Ascending aorta (tissue), 2 donors: ENCODE measurements around the gene GBP1. TPM values are rescaled to one million over a fixed set of nuclear protein-coding genes. Genes with fewer than 3 reads are reported as not detected.

ENCODE experiments used
- DNase-seq, 2 donors: peaks; one replicate each; pipeline ENCODE4 v3.0.0-alpha.2; 2019; ENCODE audit warnings: low spot score in 2 of 2
- H3K27ac ChIP-seq, 2 donors: fragments of 200-600 bp; sonication (generic); one replicate each; pipeline ENCODE4 v1.5.1; 2016 to 2017; ENCODE audit warnings: mild to moderate bottlenecking in 1 of 2
- H3K27me3 ChIP-seq: fragments of 200-600 bp; sonication (generic); one replicate; pipeline ENCODE4 v1.5.1; 2017
- H3K36me3 ChIP-seq, 2 donors: fragments of 200-600 bp; sonication (generic); one replicate each; pipeline ENCODE4 v1.5.1; 2016
- H3K4me1 ChIP-seq, 2 donors: fragments of 200-600 bp; sonication (generic); one replicate each; pipeline ENCODE4 v1.5.1; 2016 to 2017; ENCODE audit warnings: mild to moderate bottlenecking in 1 of 2
- H3K4me3 ChIP-seq, 2 donors: fragments of 200-600 bp; sonication (generic); one replicate each; pipeline ENCODE4 v1.5.1; 2016 to 2017; ENCODE audit warnings: mild to moderate bottlenecking in 1 of 2
- H3K9me3 ChIP-seq, 2 donors: fragments of 200-600 bp; sonication (generic); one replicate each; pipeline ENCODE4 v1.5.1; 2016
- CTCF ChIP-seq, 3 experiments: fragments of 200-600 bp in 2 of 3; fragments of 450-650 bp in 1 of 3; sonication (generic) in 2 of 3; IDR thresholded peaks; one replicate each; pipeline ENCODE4 v1.5.1; 2016 to 2019; ENCODE audit warnings: antibody characterized with exemption in 3 of 3, mild to moderate bottlenecking in 1 of 3, moderate library complexity in 1 of 3
- intact Hi-C: fragments of 100-400 bp; cut with DNase I; formaldehyde crosslinking; loops from one replicate; pipeline ENCODE4 v1.15.1; 2023
- total RNA-seq: library from RNA; depleted of rRNA; stranded (reverse); fragments of >200 nt; gene quantifications from one replicate; pipeline ENCODE4 v1.1.0, GENCODE V29; 2016

The GBP1 gene
- total RNA-seq, 1 donor from 2014 or later: 59.7 TPM

- DNase-seq: no peak
- intact Hi-C loops: no loop called here
- Histone ChIP-seq H3K9me3 (no peaks in the 10 kb centered on the region), H3K27me3 (no peaks in the 10 kb centered on the region), H3K36me3 (peaks cover 29 to 49% of the 10 kb centered on the region in 2 donors), H3K4me1 (no peaks in the 10 kb centered on the region), H3K27ac (no peak overlapping the region), H3K4me3 (no peak overlapping the region)
- no peak for TF ChIP-seq CTCF (IDR thresholded peaks at IDR 0.05)
Measured at GRCh38 chr1:89104147-89104546, 39.1 kb upstream of the GBP1 start.

- DNase-seq: no peak
- Histone ChIP-seq H3K4me3 (no peak overlapping the region), H3K27ac (no peak overlapping the region), H3K9me3 (no peaks in the 10 kb centered on the region), H3K4me1 (no peaks in the 10 kb centered on the region), H3K27me3 (no peaks in the 10 kb centered on the region), H3K36me3 (peaks cover 13 to 28% of the 10 kb centered on the region in 2 donors)
- no peak for TF ChIP-seq CTCF (IDR thresholded peaks at IDR 0.05)
- intact Hi-C loops: no loop called here
Measured at GRCh38 chr1:89102021-89102420, 37.0 kb upstream of the GBP1 start.

- Histone ChIP-seq H3K36me3 (peaks cover 7 to 12% of the 10 kb centered on the region in 2 donors), H3K27ac (no peak overlapping the region), H3K27me3 (no peaks in the 10 kb centered on the region), H3K4me3 (no peak overlapping the region), H3K4me1 (no peaks in the 10 kb centered on the region), H3K9me3 (peaks cover 0 to 9% of the 10 kb centered on the region in 2 donors)
- no peak for TF ChIP-seq CTCF (IDR thresholded peaks at IDR 0.05)
- no peak for DNase-seq
- intact Hi-C loops: no loop called here
Measured at GRCh38 chr1:89100412-89100811, 35.4 kb upstream of the GBP1 start.

- no peak overlapping the region for H3K4me3 ChIP-seq
- H3K36me3 ChIP-seq: no peaks in the 10 kb centered on the region
- no peaks in the 10 kb centered on the region for H3K4me1 ChIP-seq
- H3K9me3 ChIP-seq: peaks cover 0 to 10% of the 10 kb centered on the region in 2 donors
- intact Hi-C loops: no loop called here
- no peak overlapping the region for H3K27ac ChIP-seq
- TF ChIP-seq CTCF (IDR thresholded peaks at IDR 0.05): no peak
- DNase-seq: no peak
- H3K27me3 ChIP-seq: no peaks in the 10 kb centered on the region
Measured at GRCh38 chr1:89098857-89099256, 33.8 kb upstream of the GBP1 start.

GRCh38 chr1:89095737-89096136 is 30.7 kb upstream of the GBP1 start:
- Histone ChIP-seq H3K9me3 (peaks cover 0 to 10% of the 10 kb centered on the region in 2 donors), H3K27ac (no peak overlapping the region), H3K4me3 (no peak overlapping the region), H3K36me3 (no peaks in the 10 kb centered on the region), H3K4me1 (no peaks in the 10 kb centered on the region), H3K27me3 (no peaks in the 10 kb centered on the region)
- DNase-seq: no peak
- no peak for TF ChIP-seq CTCF (IDR thresholded peaks at IDR 0.05)
- intact Hi-C loops: no loop called here

- intact Hi-C loops: no loop called here
- no peak for DNase-seq
- Histone ChIP-seq H3K27ac (no peak overlapping the region), H3K27me3 (no peaks in the 10 kb centered on the region), H3K4me1 (no peaks in the 10 kb centered on the region), H3K4me3 (no peak overlapping the region), H3K36me3 (no peaks in the 10 kb centered on the region), H3K9me3 (no peaks in the 10 kb centered on the region)
- TF ChIP-seq CTCF (IDR thresholded peaks at IDR 0.05): no peak
Measured at GRCh38 chr1:89089962-89090361, 25.0 kb upstream of the GBP1 start.
